Heart left ventricle (tissue), 13 donors: ENCODE results near the gene HSFX3.
"Not testable (repeated sequence)": the region's sequence is repeated elsewhere in the genome, so short reads cannot be mapped to it uniquely, and the experiment has no call there.

Experiments used
- POLR2A ChIP-seq, 2 donors: fragments of 450-650 bp; IDR thresholded peaks; one replicate each; pipeline ENCODE4 v1.6.1; 2017; ENCODE audit warnings: antibody characterized with exemption in 2 of 2, mild to moderate bottlenecking in 2 of 2, moderate library complexity in 2 of 2
- TF ChIP-seq, protein P1 (sequence below), 12 donors: fragments of 200-600 bp; sonication (generic) in 4 of 12; IDR thresholded peaks; one replicate each; pipeline versions ENCODE4 v1.5.0 to v1.8.0; 2018 to 2022; ENCODE audit warnings: antibody characterized with exemption in 12 of 12, mild to moderate bottlenecking in 5 of 12
- donor health status: ischemic (EF 13 %, LVEDD 7.1; RV severe dilation, severe dysfunction).
- donor health status: DM: no; HTN: yes; CAD: no.
- donor health status: DM: no; HTN: no; CAD: no.
- donor health status: ischemic (EF 25% LVEDD 6.9; RV normal size, moderate dysfunction).
- donor health status: ischemic (EF 25% LVEDD 5.7; RV mildly dilated, moderate dysfunction).
- donor health status: ischemic (EF 35%, LVEDD 5.7; RV mildly dilated, moderate dysfunction).
- donor health status: nonischemic (EF 11% LVEDD 7.7; RV severe dilation, severe dysfunction).
- donor health status: DM: yes; HTN: yes; CAD: no.
- donor health status: PGD.
- donor health status: ischemic (EF 29% LVEDD 5.4; RV normal size, mild dysfunction).
- donor health status: nonischemic (EF 23%, LVEDD 6.1; RV moderate dilation, normal function).

DNA sequence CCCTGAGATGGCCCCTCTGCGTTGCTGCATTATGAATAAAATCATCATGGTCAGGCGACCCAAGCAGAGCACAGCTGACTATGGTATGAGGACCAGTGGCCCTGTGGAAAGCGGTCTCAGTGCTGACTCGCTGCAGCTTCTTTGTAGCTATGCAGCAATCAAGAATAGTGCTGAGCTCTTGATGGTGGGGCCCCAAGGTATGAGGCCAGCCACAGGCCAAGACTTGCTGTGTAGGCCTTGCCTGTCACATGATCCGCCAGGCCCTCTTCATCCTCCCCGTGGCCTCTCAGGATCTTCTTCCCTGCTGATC lies 2.2 kb upstream of the HSFX3 start:
- TF ChIP-seq, protein P1, sequence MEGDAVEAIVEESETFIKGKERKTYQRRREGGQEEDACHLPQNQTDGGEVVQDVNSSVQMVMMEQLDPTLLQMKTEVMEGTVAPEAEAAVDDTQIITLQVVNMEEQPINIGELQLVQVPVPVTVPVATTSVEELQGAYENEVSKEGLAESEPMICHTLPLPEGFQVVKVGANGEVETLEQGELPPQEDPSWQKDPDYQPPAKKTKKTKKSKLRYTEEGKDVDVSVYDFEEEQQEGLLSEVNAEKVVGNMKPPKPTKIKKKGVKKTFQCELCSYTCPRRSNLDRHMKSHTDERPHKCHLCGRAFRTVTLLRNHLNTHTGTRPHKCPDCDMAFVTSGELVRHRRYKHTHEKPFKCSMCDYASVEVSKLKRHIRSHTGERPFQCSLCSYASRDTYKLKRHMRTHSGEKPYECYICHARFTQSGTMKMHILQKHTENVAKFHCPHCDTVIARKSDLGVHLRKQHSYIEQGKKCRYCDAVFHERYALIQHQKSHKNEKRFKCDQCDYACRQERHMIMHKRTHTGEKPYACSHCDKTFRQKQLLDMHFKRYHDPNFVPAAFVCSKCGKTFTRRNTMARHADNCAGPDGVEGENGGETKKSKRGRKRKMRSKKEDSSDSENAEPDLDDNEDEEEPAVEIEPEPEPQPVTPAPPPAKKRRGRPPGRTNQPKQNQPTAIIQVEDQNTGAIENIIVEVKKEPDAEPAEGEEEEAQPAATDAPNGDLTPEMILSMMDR (IDR thresholded peaks at IDR 0.05) = not testable (repeated sequence)
- TF ChIP-seq POLR2A (IDR thresholded peaks at IDR 0.05) = not testable (repeated sequence)
